ENCODE data around the gene SEZ6L2. TPM values are rescaled to one million over a fixed set of nuclear protein-coding genes. Genes with fewer than 3 reads are reported as not detected.

SEZ6L2 gene
- total RNA-seq, 1 experiment from 2014 or later: 44.7 TPM

- Histone ChIP-seq H2AFZ (ENCODE audit: low read length) (no peak overlapping the region), H3T11ph (ENCODE audit: low read length) (no peak overlapping the region), H3K27ac (ENCODE audit: insufficient read length, low read depth, low read length) (no peak overlapping the region), H4K91ac (ENCODE audit: insufficient read length, low read depth, low read length) (no peak overlapping the region), H2BK120ac (ENCODE audit: low read depth, low read length, poor library complexity, severe bottlenecking) (no peak overlapping the region), H2BK20ac (ENCODE audit: low read depth, low read length, poor library complexity, severe bottlenecking) (no peak overlapping the region), H3K4me1 (ENCODE audit: insufficient read depth, low read length) (no peaks in the 10 kb centered on the region), H4K20me1 (ENCODE audit: control insufficient read depth, insufficient read depth, insufficient read length) (no peaks in the 10 kb centered on the region), H2BK12ac (ENCODE audit: insufficient read length, low read depth, low read length) (no peak overlapping the region), H3K9ac (ENCODE audit: extremely low read depth, insufficient read length, low read length) (no peak overlapping the region), H4K8ac (replicated peaks; ENCODE audit: insufficient read length, low read depth, low read length) (no peak overlapping the region), H3K23me2 (ENCODE audit: insufficient read length, low read depth, low read length, poor library complexity, severe bottlenecking) (no peaks in the 10 kb centered on the region), H3K14ac (ENCODE audit: insufficient read depth, low read length) (no peak overlapping the region), H4K5ac (ENCODE audit: insufficient read length, low read depth, low read length) (no peak overlapping the region), H3K79me2 (ENCODE audit: insufficient read depth, low read length) (no peaks in the 10 kb centered on the region), H3K18ac (ENCODE audit: insufficient read length, low read depth, low read length) (no peak overlapping the region), H3K4me2 (ENCODE audit: insufficient read depth, insufficient read length, low read length) (no peak overlapping the region), H3K79me1 (ENCODE audit: insufficient read depth, low read depth, low read length, poor library complexity, severe bottlenecking) (no peaks in the 10 kb centered on the region), H2AK5ac (ENCODE audit: insufficient read length, low read length) (no peak overlapping the region), H3K23ac (ENCODE audit: insufficient read length, low read depth, low read length) (no peak overlapping the region), H3K27me3 (ENCODE audit: insufficient read depth, low read length) (no peaks in the 10 kb centered on the region), H3K4ac (ENCODE audit: low read depth, low read length) (no peak overlapping the region), H3K56ac (ENCODE audit: insufficient read length, low read depth, low read length) (no peak overlapping the region), H2BK5ac (ENCODE audit: insufficient read length, low read length) (no peak overlapping the region), H3K9me3 (ENCODE audit: control insufficient read depth, low read depth, low read length) (no peaks in the 10 kb centered on the region), H2BK15ac (ENCODE audit: low read depth, low read length) (no peak overlapping the region)
- Mint-ChIP-seq H3K27me3 (ENCODE audit: low read depth) (no peaks in the 10 kb centered on the region), H3K9me3 (no peaks in the 10 kb centered on the region; a peak in 1 of 5 replicates), H3K4me1 (peaks cover 3 to 4% of the 10 kb centered on the region in 2 experiments), H3K36me3 (ENCODE audit: insufficient read depth in 1 of 3, low read depth in 3 of 3) (peaks cover 18 to 52% (median 39%) of the 10 kb centered on the region in 3 experiments), H3K4me3 (no peak overlapping the region), H3K27ac (no peak overlapping the region)
- no CpG with 5 or more reads among the region's 1 CpG for WGBS (ENCODE audit: extremely low coverage, insufficient read length, low lambda C conversion rate)
- TF ChIP-seq CTCF (conservative IDR thresholded peaks at IDR 0.05): no peak; the same call in 1 of the 3 replicates
- no peak for DNase-seq
These were observed 17.6 kb upstream of the SEZ6L2 start for GRCh38 chr16:29916979-29917378.

Measured in H9 (cell line).